ENCODE measurements around the gene SAMD14.

Gene SAMD14

DNA sequence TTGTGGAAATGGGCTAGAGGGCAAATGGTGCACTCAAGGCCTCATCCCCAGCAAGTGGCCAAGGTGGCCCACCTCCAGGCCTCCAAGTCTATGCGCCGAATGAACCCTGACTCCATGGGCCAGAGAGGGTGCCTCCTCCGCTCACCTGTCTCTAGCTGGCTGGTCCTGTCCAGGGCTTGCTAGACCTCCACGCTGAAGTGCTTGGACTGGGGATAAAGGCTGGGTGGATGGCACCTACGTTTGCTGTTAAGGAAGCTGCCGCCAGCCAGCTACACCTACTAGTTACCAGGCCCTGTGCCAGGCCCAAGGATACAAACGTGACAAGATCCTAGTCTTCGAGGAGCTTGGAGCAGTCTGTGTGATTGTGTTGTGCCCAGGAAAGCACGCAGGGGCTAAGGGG is 35.1 kb upstream of the SAMD14 start (continued):
- TF ChIP-seq, protein P1, sequence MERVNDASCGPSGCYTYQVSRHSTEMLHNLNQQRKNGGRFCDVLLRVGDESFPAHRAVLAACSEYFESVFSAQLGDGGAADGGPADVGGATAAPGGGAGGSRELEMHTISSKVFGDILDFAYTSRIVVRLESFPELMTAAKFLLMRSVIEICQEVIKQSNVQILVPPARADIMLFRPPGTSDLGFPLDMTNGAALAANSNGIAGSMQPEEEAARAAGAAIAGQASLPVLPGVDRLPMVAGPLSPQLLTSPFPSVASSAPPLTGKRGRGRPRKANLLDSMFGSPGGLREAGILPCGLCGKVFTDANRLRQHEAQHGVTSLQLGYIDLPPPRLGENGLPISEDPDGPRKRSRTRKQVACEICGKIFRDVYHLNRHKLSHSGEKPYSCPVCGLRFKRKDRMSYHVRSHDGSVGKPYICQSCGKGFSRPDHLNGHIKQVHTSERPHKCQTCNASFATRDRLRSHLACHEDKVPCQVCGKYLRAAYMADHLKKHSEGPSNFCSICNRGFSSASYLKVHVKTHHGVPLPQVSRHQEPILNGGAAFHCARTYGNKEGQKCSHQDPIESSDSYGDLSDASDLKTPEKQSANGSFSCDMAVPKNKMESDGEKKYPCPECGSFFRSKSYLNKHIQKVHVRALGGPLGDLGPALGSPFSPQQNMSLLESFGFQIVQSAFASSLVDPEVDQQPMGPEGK (CRISPR knock-in tag; IDR thresholded peaks at IDR 0.05; ENCODE audit: borderline replicate concordance) = no peak
- no peak for TF ChIP-seq TOX (CRISPR knock-in tag; IDR thresholded peaks at IDR 0.05; ENCODE audit: borderline replicate concordance)

- TF ChIP-seq CSDC2 (CRISPR knock-in tag; IDR thresholded peaks at IDR 0.05) = no peak
- no peak for TF ChIP-seq ZNF70 (CRISPR knock-in tag; IDR thresholded peaks at IDR 0.05)
- no peak for TF ChIP-seq SNAI2 (CRISPR knock-in tag; IDR thresholded peaks at IDR 0.05)
- TF ChIP-seq BACH2 (CRISPR knock-in tag; IDR thresholded peaks at IDR 0.05; ENCODE audit: borderline replicate concordance) = no peak
- no peak for TF ChIP-seq ZNF8 (CRISPR knock-in tag; IDR thresholded peaks at IDR 0.05)
- TF ChIP-seq ARNTL (CRISPR knock-in tag; IDR thresholded peaks at IDR 0.05; ENCODE audit: borderline replicate concordance, low read depth) = no peak
- TF ChIP-seq, protein P2, sequence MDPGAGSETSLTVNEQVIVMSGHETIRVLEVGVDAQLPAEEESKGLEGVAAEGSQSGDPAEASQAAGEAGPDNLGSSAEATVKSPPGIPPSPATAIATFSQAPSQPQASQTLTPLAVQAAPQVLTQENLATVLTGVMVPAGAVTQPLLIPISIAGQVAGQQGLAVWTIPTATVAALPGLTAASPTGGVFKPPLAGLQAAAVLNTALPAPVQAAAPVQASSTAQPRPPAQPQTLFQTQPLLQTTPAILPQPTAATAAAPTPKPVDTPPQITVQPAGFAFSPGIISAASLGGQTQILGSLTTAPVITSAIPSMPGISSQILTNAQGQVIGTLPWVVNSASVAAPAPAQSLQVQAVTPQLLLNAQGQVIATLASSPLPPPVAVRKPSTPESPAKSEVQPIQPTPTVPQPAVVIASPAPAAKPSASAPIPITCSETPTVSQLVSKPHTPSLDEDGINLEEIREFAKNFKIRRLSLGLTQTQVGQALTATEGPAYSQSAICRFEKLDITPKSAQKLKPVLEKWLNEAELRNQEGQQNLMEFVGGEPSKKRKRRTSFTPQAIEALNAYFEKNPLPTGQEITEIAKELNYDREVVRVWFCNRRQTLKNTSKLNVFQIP (CRISPR knock-in tag; IDR thresholded peaks at IDR 0.05; ENCODE audit: borderline replicate concordance, low read depth) = no peak
- TF ChIP-seq ZFP30 (CRISPR knock-in tag; IDR thresholded peaks at IDR 0.05) = no peak
- TF ChIP-seq OSR1 (CRISPR knock-in tag; IDR thresholded peaks at IDR 0.05) = no peak
- TF ChIP-seq, protein P3, sequence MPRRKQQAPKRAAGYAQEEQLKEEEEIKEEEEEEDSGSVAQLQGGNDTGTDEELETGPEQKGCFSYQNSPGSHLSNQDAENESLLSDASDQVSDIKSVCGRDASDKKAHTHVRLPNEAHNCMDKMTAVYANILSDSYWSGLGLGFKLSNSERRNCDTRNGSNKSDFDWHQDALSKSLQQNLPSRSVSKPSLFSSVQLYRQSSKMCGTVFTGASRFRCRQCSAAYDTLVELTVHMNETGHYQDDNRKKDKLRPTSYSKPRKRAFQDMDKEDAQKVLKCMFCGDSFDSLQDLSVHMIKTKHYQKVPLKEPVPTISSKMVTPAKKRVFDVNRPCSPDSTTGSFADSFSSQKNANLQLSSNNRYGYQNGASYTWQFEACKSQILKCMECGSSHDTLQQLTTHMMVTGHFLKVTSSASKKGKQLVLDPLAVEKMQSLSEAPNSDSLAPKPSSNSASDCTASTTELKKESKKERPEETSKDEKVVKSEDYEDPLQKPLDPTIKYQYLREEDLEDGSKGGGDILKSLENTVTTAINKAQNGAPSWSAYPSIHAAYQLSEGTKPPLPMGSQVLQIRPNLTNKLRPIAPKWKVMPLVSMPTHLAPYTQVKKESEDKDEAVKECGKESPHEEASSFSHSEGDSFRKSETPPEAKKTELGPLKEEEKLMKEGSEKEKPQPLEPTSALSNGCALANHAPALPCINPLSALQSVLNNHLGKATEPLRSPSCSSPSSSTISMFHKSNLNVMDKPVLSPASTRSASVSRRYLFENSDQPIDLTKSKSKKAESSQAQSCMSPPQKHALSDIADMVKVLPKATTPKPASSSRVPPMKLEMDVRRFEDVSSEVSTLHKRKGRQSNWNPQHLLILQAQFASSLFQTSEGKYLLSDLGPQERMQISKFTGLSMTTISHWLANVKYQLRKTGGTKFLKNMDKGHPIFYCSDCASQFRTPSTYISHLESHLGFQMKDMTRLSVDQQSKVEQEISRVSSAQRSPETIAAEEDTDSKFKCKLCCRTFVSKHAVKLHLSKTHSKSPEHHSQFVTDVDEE (CRISPR knock-in tag; IDR thresholded peaks at IDR 0.05) = no peak
- TF ChIP-seq ZC3H10 (CRISPR knock-in tag; IDR thresholded peaks at IDR 0.05) = no peak
- TF ChIP-seq, protein P4, sequence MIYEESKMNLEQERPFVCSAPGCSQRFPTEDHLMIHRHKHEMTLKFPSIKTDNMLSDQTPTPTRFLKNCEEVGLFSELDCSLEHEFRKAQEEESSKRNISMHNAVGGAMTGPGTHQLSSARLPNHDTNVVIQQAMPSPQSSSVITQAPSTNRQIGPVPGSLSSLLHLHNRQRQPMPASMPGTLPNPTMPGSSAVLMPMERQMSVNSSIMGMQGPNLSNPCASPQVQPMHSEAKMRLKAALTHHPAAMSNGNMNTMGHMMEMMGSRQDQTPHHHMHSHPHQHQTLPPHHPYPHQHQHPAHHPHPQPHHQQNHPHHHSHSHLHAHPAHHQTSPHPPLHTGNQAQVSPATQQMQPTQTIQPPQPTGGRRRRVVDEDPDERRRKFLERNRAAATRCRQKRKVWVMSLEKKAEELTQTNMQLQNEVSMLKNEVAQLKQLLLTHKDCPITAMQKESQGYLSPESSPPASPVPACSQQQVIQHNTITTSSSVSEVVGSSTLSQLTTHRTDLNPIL (CRISPR knock-in tag; IDR thresholded peaks at IDR 0.05; ENCODE audit: low read depth) = no peak
- ATAC-seq = no peak
Observed at GRCh38 chr17:50164697-50164988, 34.7 kb upstream of the SAMD14 start.

- TF ChIP-seq CSDC2 (CRISPR knock-in tag; IDR thresholded peaks at IDR 0.05) (no peak), OSR1 (CRISPR knock-in tag; IDR thresholded peaks at IDR 0.05) (no peak)
- ATAC-seq = no peak
Observed at GRCh38 chr17:50163843-50164696, 34.1 kb upstream of the SAMD14 start.

DNA sequence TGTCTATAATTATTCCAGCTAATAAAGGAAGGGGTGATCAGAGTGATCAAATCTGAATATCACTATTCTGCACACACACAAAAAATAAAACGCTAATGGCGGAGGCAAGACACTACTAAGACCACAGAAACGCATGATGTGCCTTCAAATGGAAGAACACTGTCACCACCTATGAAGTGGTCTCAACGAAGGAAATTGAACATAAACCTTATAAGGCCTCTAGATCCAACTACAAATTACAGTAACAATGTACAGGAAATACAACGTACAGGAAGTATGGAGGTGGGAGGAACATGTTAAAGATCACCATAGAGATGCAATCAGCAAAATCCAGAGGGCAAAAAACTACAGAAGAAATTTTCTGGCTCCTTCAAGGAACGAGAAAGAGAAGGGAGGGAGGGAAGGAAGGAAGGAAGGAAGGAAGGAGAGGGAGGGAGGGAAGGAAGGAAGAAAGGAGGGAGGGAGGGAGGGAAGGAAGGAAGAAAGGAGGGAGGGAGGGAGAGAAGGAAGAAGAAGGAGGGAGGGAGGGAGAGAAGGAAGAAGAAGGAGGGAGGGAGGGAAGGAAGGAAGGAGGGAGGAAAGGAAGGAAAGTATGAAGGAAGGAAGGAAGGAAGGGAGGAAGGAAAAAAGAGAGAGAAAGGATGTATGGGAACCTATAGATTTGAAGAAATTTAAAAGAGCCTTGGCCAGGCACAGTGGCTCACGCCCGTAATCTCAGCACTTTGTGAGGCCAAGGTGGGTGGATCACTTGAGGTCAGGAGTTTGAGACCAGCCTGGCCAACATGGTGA is 32.7 kb upstream of the SAMD14 start:
- no peak for TF ChIP-seq CSRNP3 (CRISPR knock-in tag; IDR thresholded peaks at IDR 0.05)
- no peak for ATAC-seq

DNA sequence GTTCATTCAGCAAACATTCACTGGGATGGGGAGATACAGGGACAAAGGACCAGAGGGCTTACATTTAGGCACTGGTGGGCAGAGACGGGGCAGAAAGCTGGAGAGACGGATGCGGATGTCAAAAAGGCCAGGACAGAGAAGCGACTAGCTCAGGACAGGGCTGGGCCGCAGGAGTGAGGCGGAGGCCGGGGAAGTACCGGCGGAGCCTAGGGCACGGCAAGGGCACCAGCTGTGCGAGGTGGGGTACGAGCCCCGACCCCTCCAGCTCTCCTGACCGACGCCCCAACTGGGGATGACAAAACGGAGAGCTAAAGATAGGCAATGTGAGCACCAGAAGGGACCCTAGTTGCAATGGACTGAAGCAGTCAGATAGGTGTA is 31.9 kb upstream of the SAMD14 start:
- no peak for ATAC-seq
- no peak for TF ChIP-seq ARNTL (CRISPR knock-in tag; IDR thresholded peaks at IDR 0.05; ENCODE audit: borderline replicate concordance, low read depth)
- TF ChIP-seq BACH2 (CRISPR knock-in tag; IDR thresholded peaks at IDR 0.05; ENCODE audit: borderline replicate concordance) = no peak
- TF ChIP-seq, protein P3 (CRISPR knock-in tag; IDR thresholded peaks at IDR 0.05) = 0 out of 2 replicates have a peak, but pooled peaks have one; percentile 5
